Fibroblast of lung (primary cell): Measurements from ENCODE around the gene RNF113A.
"Not testable (repeated sequence)": the region's sequence is repeated elsewhere in the genome, so short reads cannot be mapped to it uniquely, and the experiment has no call there.

Source experiments
- CTCF ChIP-seq, 2 donors: IDR thresholded peaks in 1 of 2; conservative IDR thresholded peaks in 1 of 2; 1 replicate in 1 of 2; 2 replicates in 1 of 2; pipeline ENCODE4 v1.5.1; 2011 to 2012; ENCODE audit warnings: low read length in 2 of 2, control low read depth in 1 of 2, inconsistent platforms in 1 of 2, low read depth in 1 of 2, mild to moderate bottlenecking in 1 of 2
- EZH2 ChIP-seq: IDR thresholded peaks from 2 replicates; pipeline ENCODE4 v1.5.1; 2012; ENCODE audit warnings: low read length, control low read depth, mild to moderate bottlenecking; ENCODE audit errors: missing control alignments

GRCh38 chrX:119890626-119891025, 19.1 kb upstream of the RNF113A start:
- not testable (repeated sequence) for TF ChIP-seq EZH2; CTCF (conservative IDR thresholded peaks at IDR 0.05 in 1 of 2, IDR thresholded peaks at IDR 0.05 in 1 of 2; ENCODE audit: low read depth in 1 of 2, low read length in 2 of 2)
